GM10847 (cell line): ENCODE results near the gene EFNA1.
A peak's percentile ranks its signal among the peaks of the same experiment; 100 is the strongest.

Experiments
- POLR2A ChIP-seq: IDR thresholded peaks from 2 replicates; pipeline ENCODE4 v1.6.1; 2011; ENCODE audit not compliant: insufficient read length; ENCODE audit errors: extremely low read depth

EFNA1 gene

GRCh38 chr1:155127105-155127966 is at the start of gene EFNA1:
Gene EFNA1 (plus strand): TSS chr1:155127876. CDS start chr1:155127978, 102 bp downstream.
- no peak for TF ChIP-seq POLR2A

- TF ChIP-seq POLR2A: no peak
Measured at GRCh38 chr1:155078469-155079209, 49.0 kb upstream of the EFNA1 start, which contains the start of gene EFNA3. Gene EFNA3 (plus strand): TSS chr1:155078837. CDS start chr1:155078942, 105 bp downstream.

- no peak for TF ChIP-seq POLR2A
Measured at GRCh38 chr1:155079210-155079486, 48.5 kb upstream of the EFNA1 start.

- no peak for TF ChIP-seq POLR2A
Measured at GRCh38 chr1:155079487-155080311, 48.0 kb upstream of the EFNA1 start.

DNA sequence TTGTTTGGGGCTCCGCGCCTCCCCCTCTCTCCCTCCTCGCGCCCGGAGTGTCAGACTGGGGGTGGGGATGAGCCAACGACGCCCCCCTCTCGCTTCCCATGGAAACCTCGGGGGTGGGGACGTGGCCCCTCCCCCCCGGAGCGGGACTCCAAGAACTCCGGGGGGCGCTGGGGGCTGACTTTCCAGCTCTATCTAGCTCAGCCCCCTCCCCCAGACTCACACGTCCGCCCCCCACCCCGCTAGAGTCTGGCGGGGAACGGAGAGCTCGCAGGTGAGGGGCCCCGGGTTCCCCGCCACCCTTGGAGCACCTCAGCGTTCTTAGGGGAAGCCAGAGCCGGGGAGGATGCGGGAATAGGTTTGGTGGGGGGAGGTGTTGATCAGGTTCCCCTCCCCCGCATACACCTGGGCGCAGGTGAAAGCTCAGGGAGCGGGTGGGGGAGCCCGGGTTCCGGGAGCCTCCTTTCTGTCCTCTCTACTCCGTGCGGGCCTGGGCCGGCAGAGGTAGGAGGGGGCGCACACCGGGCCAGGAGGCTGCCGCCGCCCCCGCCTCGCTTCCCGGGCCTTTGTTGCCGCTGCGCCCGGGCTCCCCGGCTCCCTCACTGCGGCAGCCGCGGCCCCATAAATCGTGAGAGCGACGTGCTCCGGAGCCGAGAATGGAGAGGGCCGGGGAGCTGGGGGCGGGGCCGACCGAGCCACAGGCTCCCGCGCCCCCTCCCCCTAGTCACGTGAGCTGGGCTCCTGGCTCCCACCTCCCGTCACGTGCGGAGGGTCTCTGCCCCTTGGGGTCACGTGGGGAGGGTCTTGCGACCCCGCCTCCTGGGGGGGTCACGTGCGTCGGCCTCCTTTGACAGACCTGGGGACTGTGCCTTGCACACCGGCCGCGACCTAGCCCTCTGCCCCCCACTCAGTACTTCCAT is 47.1 kb upstream of the EFNA1 start:
- no peak for TF ChIP-seq POLR2A

GRCh38 chr1:155081472-155082300 is 46.0 kb upstream of the EFNA1 start:
- TF ChIP-seq POLR2A: no peak

- no peak for TF ChIP-seq POLR2A
Measured at GRCh38 chr1:155082301-155083051, 45.2 kb upstream of the EFNA1 start.

DNA sequence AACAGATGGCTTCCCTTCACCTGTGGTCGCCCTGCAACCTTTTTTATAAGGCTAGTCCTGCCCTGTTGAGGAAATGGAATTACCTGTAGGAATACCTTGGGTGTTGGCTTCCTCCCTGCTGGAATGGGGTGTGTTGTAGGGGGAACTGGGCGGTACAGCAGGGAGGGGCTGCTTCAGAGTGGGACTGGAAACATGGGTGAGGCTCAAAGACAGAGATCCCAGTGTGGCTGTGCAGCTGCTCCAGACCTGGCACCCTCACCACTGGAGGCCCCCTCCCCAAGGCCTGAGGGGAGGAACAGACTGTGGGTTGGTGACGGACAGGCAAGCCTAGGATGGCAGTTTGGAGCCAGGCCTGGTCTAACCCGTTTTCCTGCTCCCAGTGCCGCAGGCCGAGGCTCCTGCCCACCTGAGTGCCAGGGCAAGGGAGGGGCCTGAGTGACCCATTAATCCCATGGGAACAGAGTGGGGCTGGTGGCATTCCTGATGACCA is 44.6 kb upstream of the EFNA1 start:
- TF ChIP-seq POLR2A: no peak

DNA sequence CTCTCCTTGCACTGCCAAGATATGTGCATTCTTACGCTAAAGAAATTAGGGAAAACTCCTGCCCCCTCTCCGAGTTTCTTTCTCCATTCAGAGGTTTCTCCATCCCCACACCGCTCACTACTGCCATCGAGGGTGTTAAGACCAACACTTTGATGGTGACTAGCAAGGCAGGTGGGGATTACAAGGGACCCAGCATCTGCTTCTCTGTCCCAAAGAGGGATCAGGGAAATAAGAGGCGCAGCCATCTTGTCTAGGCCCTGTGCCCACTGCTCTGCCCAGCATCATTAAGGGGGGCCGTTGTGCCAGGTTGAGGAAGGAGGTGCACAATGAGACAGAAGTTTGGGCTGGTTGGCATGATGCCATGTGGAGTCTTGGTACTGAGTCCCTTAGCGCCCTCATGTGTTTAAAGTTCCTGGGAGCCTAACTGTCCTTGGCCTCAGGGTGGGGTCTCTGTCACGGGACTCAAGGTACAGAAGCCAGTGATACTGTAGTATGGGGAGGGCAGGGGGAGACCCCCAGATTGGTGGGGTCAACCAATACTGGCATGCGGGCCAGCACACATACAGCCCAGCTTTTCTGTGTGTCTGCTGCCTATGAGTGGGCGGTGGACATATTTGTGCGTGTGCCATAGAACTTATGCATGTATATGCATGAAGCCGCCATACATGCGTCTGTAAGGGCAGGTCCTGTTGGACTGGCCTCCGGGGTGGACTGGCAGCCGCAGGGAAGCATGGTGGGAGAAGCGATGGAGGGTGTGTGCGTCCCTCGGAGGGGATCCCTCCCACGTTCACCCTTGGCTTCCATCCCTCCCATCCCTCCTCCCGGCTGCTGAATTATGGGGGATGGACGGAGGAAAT is 43.6 kb upstream of the EFNA1 start:
- TF ChIP-seq POLR2A: no peak

DNA sequence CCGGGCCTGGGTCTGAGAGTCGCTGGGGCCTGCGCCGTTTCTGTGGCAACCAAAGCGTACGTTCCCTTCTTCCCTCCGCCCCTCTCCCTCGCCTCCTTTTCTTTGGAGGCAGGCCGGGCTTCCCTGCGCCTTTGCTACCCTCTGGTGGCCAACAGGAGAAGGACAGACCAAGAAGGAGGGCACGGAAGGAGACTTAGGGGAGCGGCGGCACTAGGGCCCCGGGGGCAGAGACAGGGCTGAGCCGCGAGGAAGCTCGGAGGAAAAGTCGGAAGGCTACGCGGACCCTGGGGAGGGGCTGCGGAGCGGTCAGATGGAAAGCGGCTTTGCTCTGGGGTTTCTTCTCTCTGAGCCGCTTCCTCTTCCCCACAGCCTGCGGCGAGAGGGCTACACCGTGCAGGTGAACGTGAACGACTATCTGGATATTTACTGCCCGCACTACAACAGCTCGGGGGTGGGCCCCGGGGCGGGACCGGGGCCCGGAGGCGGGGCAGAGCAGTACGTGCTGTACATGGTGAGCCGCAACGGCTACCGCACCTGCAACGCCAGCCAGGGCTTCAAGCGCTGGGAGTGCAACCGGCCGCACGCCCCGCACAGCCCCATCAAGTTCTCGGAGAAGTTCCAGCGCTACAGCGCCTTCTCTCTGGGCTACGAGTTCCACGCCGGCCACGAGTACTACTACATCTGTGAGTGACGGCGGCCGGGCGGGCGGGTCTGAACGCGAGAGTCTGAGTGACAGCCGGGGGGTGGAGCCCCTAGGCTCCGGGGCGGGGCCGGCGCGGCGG is 42.8 kb upstream of the EFNA1 start:
- peak; percentile 12 for TF ChIP-seq POLR2A

GRCh38 chr1:155085504-155086127 is 42.1 kb upstream of the EFNA1 start:
- TF ChIP-seq POLR2A: no peak
